Progenitor cell of endocrine pancreas (in vitro differentiated cells): ENCODE data around the gene DGKG. TPM values are rescaled to one million over a fixed set of nuclear protein-coding genes. Genes with fewer than 3 reads are reported as not detected.
A peak's percentile ranks its signal among the peaks of the same experiment; 100 is the strongest.

Experiments used
- DNase-seq: peaks from one replicate; pipeline ENCODE4 v3.0.0; 2021; ENCODE audit warnings: low spot score; ENCODE audit not compliant: unreplicated experiment
- H3K27ac Mint-ChIP-seq: 2 replicates; pipeline ENCODE4 v1.8.0; 2021; ENCODE audit warnings: mild to moderate bottlenecking, moderate library complexity, mixed read lengths
- H3K27me3 Mint-ChIP-seq: 2 replicates; pipeline ENCODE4 v1.8.0; 2021; ENCODE audit warnings: mixed read lengths
- H3K36me3 Mint-ChIP-seq: 2 replicates; pipeline ENCODE4 v1.8.0; 2022; ENCODE audit warnings: mixed read lengths; ENCODE audit not compliant: insufficient read depth
- H3K4me1 Mint-ChIP-seq: 2 replicates; pipeline ENCODE4 v1.8.0; 2021; ENCODE audit warnings: low read depth, mixed read lengths
- H3K4me3 Mint-ChIP-seq: 2 replicates; pipeline ENCODE4 v1.8.0; 2021; ENCODE audit warnings: low read depth, mild to moderate bottlenecking, moderate library complexity, mixed read lengths
- H3K9me3 Mint-ChIP-seq: 2 replicates; pipeline ENCODE4 v1.8.0; 2021; ENCODE audit warnings: low read depth, mixed read lengths
- long read RNA-seq: library from polyadenylated mRNA; unstranded; transcript quantifications from one replicate; pipeline ENCODE4 v2.0.0, GENCODE V29; 2020
- total RNA-seq: library from RNA; stranded (reverse); gene quantifications from 2 replicates; pipeline ENCODE4 v1.2.1, GENCODE V29; 2021
- TF ChIP-seq, protein P1 (sequence below): fragments of 200-600 bp; sonication (generic); IDR thresholded peaks from one replicate; pipeline ENCODE4 v1.5.0; 2021; ENCODE audit warnings: antibody characterized with exemption, mild to moderate bottlenecking; ENCODE audit not compliant: unreplicated experiment

The DGKG gene
- total RNA-seq: 0.17 and 0.44 TPM in 2 replicates
- long read RNA-seq: 0 reads

DNA sequence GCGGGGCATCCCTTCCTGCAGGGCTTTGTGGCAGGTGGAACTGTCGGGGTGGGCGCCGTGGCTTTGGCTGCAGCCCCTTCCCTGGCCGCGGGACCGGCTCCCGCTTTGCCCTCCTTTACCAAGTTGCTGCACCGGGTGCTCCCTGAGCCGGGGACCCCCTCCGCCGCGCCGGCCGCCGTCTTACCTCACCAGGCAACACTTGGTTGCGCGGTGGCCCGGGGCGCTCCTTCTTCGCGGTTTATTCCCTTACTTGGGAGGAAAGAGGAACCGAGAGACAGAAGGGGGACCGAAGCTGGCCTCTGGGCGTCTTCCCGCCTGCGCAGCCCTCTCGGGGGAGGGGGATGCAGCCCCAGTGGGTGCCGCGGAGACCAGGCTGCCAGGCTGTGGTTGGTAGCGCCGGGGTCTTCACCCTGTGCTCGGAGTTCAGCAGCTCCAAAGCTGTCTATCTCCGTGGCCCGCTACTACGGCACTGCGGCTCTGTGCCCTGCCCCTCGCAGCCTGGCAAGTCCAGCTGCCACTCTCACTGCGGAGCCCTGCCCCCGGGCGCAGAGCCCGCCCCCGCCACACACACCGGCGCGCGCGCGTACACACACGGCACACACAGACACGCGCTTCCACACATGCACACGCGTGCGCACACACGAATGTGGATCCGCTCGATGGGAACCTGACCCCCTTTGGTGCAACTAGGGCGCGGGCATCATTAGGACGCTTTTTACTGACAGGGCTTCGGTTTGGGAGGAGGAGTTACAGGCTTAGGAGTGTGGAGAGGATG lies at the start of gene DGKG:
TSS of gene DGKG (minus strand) at position 473 of the 775 bp plus-strand sequence. CDS start 41,775 bp downstream, outside the sequence.
- TF ChIP-seq, protein P1, sequence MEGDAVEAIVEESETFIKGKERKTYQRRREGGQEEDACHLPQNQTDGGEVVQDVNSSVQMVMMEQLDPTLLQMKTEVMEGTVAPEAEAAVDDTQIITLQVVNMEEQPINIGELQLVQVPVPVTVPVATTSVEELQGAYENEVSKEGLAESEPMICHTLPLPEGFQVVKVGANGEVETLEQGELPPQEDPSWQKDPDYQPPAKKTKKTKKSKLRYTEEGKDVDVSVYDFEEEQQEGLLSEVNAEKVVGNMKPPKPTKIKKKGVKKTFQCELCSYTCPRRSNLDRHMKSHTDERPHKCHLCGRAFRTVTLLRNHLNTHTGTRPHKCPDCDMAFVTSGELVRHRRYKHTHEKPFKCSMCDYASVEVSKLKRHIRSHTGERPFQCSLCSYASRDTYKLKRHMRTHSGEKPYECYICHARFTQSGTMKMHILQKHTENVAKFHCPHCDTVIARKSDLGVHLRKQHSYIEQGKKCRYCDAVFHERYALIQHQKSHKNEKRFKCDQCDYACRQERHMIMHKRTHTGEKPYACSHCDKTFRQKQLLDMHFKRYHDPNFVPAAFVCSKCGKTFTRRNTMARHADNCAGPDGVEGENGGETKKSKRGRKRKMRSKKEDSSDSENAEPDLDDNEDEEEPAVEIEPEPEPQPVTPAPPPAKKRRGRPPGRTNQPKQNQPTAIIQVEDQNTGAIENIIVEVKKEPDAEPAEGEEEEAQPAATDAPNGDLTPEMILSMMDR: no peak
- no peak for DNase-seq
- H3K27ac Mint-ChIP-seq: no peak within 1 kb of the TSS

DNA sequence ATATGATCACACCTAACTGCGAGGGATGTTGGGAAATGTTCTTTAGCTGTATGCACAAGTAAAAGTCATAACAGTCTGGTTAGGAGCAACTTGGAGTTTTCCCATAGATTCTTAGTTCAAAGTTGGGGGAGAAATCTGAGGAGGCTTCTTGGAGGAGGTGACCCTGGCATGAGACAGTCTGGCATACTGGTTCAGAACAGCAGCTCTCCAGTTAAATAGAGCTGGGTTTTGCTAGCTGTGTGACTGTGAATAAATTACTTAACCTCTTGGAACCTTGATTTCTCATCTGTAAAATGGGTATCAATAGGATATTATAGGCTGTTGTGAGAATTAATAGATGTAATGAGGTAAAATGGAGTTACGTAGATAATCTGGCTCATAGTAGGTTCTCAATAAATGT lies 49.1 kb upstream of the DGKG start:
- Mint-ChIP-seq H3K27me3 (peaks cover 34% of the 10 kb centered on the region), H3K4me1 (peaks cover 20% of the 10 kb centered on the region), H3K4me3 (no peak overlapping the region), H3K27ac (no peak overlapping the region), H3K36me3 (no peaks in the 10 kb centered on the region), H3K9me3 (no peaks in the 10 kb centered on the region)
- no peak for DNase-seq
- TF ChIP-seq, protein P1: no peak

More for the DNA sequence above, at the start of gene DGKG:
- peaks cover 6% of the 10 kb centered on the region for H3K4me1 Mint-ChIP-seq
- H3K36me3 Mint-ChIP-seq: no peaks in the 10 kb centered on the region
- H3K9me3 Mint-ChIP-seq: no peaks in the 10 kb centered on the region
- H3K4me3 Mint-ChIP-seq: peak within 1 kb of the TSS; percentile 56
- peaks cover 84% of the 10 kb centered on the region for H3K27me3 Mint-ChIP-seq

DNA sequence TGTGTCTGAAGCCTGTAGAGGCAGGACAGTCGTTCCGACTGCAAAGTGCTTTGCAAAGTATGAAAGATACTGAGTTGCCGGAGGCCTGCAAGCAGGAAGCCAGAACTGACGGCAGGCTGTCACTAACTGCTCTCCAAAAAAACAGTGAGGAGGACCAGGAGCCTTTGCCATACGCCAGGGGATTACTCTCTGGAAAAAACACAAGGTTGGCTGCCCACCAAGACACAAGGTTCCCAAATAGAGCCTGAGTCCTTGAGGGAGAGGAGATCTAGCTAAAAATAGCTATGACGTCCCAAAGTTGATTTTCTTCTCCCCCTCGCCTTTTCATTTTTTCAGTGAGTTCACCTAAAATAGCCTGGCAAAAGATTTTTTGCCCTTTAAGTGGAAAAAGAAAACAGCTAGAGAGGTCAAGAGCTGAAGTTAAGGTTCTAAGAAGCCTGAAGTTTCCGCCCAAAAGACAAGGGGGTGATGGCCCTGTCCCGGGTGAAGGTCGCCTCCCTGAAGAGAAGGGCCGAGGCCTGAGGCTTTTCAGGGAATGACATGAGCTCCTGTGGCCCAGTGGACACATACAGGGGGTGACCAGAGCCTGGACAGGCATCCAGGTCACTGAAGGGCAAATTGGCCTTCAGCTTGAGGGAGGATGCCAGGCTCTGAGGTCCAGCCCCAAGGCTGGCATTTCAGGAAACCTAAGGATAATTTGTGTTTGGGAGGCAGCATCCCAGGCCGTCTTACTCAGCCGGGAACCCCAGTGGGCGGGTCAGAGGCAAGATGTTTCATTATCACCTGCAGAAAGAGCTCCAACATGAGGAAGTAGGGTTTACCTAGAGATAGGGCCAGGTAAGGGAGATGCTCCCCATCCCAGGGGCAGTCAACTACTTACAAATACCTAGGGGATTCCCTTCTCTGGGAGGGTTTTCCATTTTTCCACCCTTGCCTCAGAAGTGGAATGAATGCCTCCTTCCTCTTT lies 44.9 kb upstream of the DGKG start:
- Mint-ChIP-seq H3K36me3 (no peaks in the 10 kb centered on the region), H3K27me3 (peaks cover 29% of the 10 kb centered on the region), H3K4me3 (no peak overlapping the region), H3K27ac (no peak overlapping the region), H3K4me1 (no peaks in the 10 kb centered on the region), H3K9me3 (no peaks in the 10 kb centered on the region)
- TF ChIP-seq, protein P1: no peak
- no peak for DNase-seq

DNA sequence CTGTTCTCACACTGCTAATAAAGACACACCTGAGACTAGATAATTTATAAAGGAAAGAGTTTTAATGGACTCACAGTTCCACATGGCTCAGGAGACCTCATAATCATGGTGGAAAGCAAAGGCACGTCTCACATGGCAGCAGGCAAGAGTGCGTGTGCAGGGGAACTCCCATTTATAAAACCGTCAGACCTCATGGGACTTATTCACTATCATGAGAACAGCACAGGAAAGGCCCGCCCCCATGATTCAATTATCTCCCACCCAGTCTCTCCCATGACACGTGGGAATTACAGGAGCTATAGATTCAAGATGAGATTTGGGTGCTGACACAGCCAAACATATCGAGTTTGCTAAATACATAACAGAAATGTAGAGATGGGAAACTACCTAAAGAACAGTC lies 39.5 kb upstream of the DGKG start:
- no peak for DNase-seq
- peaks cover 26% of the 10 kb centered on the region for H3K27me3 Mint-ChIP-seq
- TF ChIP-seq, protein P1: no peak
- H3K27ac Mint-ChIP-seq: no peak overlapping the region
- peaks cover 5% of the 10 kb centered on the region for H3K9me3 Mint-ChIP-seq
- no peaks in the 10 kb centered on the region for H3K36me3 Mint-ChIP-seq
- no peak overlapping the region for H3K4me3 Mint-ChIP-seq
- no peaks in the 10 kb centered on the region for H3K4me1 Mint-ChIP-seq

DNA sequence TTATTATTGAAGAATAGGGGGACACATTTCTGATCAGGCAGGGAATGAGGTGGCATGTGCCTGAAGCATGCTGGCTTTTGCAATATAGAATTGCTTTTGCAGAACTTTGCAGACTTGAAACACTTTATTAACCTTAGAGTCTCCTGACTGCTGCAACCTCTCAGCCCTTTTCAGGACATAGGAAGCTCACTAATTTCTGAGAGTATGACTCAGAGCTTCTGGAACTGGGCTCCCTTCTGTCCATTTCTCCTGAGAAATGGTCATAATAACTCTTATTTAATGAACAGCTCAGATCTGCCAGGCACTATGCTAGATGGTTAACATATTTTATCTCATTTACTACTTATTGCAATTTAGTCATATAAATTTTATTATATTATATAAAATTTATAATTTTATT lies 38.6 kb upstream of the DGKG start:
- TF ChIP-seq, protein P1: no peak
- no peaks in the 10 kb centered on the region for H3K36me3 Mint-ChIP-seq

More for the DNA sequence above, 38.6 kb upstream of the DGKG start:
- Mint-ChIP-seq H3K4me1 (no peaks in the 10 kb centered on the region), H3K27ac (no peak overlapping the region), H3K4me3 (no peak overlapping the region), H3K9me3 (peaks cover 5% of the 10 kb centered on the region), H3K27me3 (peaks cover 22% of the 10 kb centered on the region)
- no peak for DNase-seq
